ENCODE data around the gene EPS8L3. TPM values are rescaled to one million over a fixed set of nuclear protein-coding genes. Genes with fewer than 3 reads are reported as not detected.

The EPS8L3 gene
- total RNA-seq, 1 donor = not detected

GRCh38 chr1:109776911-109777310 lies 13.2 kb upstream of the EPS8L3 start:
- peak; percentile 84 for DNase-seq (ENCODE audit: low read depth)
- TF ChIP-seq CTCF (IDR thresholded peaks at IDR 0.05; ENCODE audit: insufficient read depth, low read depth, low read length) = peak; percentile 96
- H3K4me3 ChIP-seq (ENCODE audit: low read depth, low read length) = no peak overlapping the region

GRCh38 chr1:109776206-109776835 lies 12.6 kb upstream of the EPS8L3 start:
- TF ChIP-seq CTCF (IDR thresholded peaks at IDR 0.05; ENCODE audit: insufficient read depth, low read depth, low read length) = no peak
- no peak overlapping the region for H3K4me3 ChIP-seq (ENCODE audit: low read depth, low read length)
- no peak for DNase-seq (ENCODE audit: low read depth)

- no peak for DNase-seq (ENCODE audit: low read depth)
- TF ChIP-seq CTCF (IDR thresholded peaks at IDR 0.05; ENCODE audit: insufficient read depth, low read depth, low read length) = no peak
- no peak overlapping the region for H3K4me3 ChIP-seq (ENCODE audit: low read depth, low read length)
Measured at GRCh38 chr1:109775398-109775797, 11.7 kb upstream of the EPS8L3 start.

- no peak for DNase-seq (ENCODE audit: low read depth)
- H3K4me3 ChIP-seq (ENCODE audit: low read depth, low read length) = no peak overlapping the region
- no peak for TF ChIP-seq CTCF (IDR thresholded peaks at IDR 0.05; ENCODE audit: insufficient read depth, low read depth, low read length)
Measured at GRCh38 chr1:109773900-109774485, 10.3 kb upstream of the EPS8L3 start.

GRCh38 chr1:109773203-109773899 lies 9.6 kb upstream of the EPS8L3 start:
- peak; percentile 91 for DNase-seq (ENCODE audit: low read depth)
- TF ChIP-seq CTCF (IDR thresholded peaks at IDR 0.05; ENCODE audit: insufficient read depth, low read depth, low read length) = peak; percentile 95

GRCh38 chr1:109772658-109773202 lies 9.0 kb upstream of the EPS8L3 start:
- DNase-seq (ENCODE audit: low read depth) = no peak
- no peak for TF ChIP-seq CTCF (IDR thresholded peaks at IDR 0.05; ENCODE audit: insufficient read depth, low read depth, low read length)

More at GRCh38 chr1:109773203-109773899, 9.6 kb upstream of the EPS8L3 start:
- no peak overlapping the region for H3K4me3 ChIP-seq (ENCODE audit: low read depth, low read length)

More at GRCh38 chr1:109772658-109773202, 9.0 kb upstream of the EPS8L3 start:
- no peak overlapping the region for H3K4me3 ChIP-seq (ENCODE audit: low read depth, low read length)

Data from fibroblast of villous mesenchyme (primary cell).